Calu3 (cell line): ENCODE data around the gene RPS15A. TPM values are rescaled to one million over a fixed set of nuclear protein-coding genes. Genes with fewer than 3 reads are reported as not detected.

Source experiments
- BruUV-seq: library from RNA; stranded (reverse); fragments of 400-500 nt; replicated peaks from 2 replicates; lab custom pipeline; 2021; lab: Mats Ljungman, UMichigan
- CTCF ChIA-PET: fragments of 300-600 bp; sonication (Branson Sonifier 250); formaldehyde crosslinking; loops from one replicate; lab custom pipeline; 2022; ENCODE audit warnings: antibody characterized with exemption; lab: Charles Lee
- DNase-seq: peaks from one replicate; pipeline ENCODE4 v3.0.0; 2022
- H3K27ac Mint-ChIP-seq: one replicate; pipeline ENCODE4 v1.8.0; 2022; ENCODE audit warnings: mixed read lengths; ENCODE audit not compliant: unreplicated experiment
- H3K27me3 Mint-ChIP-seq: one replicate; pipeline ENCODE4 v1.8.0; 2022; ENCODE audit warnings: mixed read lengths; ENCODE audit not compliant: unreplicated experiment
- H3K36me3 Mint-ChIP-seq: one replicate; pipeline ENCODE4 v1.8.0; 2022; ENCODE audit warnings: mild to moderate bottlenecking, moderate library complexity, mixed read lengths; ENCODE audit not compliant: insufficient read depth, unreplicated experiment
- H3K4me1 Mint-ChIP-seq: one replicate; pipeline ENCODE4 v1.8.0; 2022; ENCODE audit warnings: mild to moderate bottlenecking, low read depth, mixed read lengths; ENCODE audit not compliant: unreplicated experiment
- H3K4me3 Mint-ChIP-seq: one replicate; pipeline ENCODE4 v1.8.0; 2022; ENCODE audit warnings: mild to moderate bottlenecking, low read depth, moderate library complexity, mixed read lengths; ENCODE audit not compliant: unreplicated experiment
- H3K9me3 Mint-ChIP-seq: one replicate; pipeline ENCODE4 v1.8.0; 2022; ENCODE audit warnings: low read depth, mixed read lengths; ENCODE audit not compliant: unreplicated experiment
- CTCF ChIP-seq: fragments of 200-600 bp; IDR thresholded peaks from one replicate; pipeline ENCODE4 v1.8.0; 2022; ENCODE audit warnings: antibody characterized with exemption; ENCODE audit not compliant: unreplicated experiment
- intact Hi-C: fragments of 100-400 bp; cut with micrococcal nuclease; formaldehyde crosslinking; loops from one replicate; pipeline ENCODE4 v1.10.0; 2022; ENCODE audit not compliant: unreplicated experiment
- total RNA-seq: library from RNA; stranded (reverse); gene quantifications from 2 replicates; pipeline ENCODE4 v1.2.3, GENCODE V29; 2022

Gene RPS15A
- total RNA-seq, 1 experiment from 2014 or later: 1,352 TPM

- Mint-ChIP-seq H3K36me3 (peaks cover 32% of the 10 kb centered on the region), H3K27me3 (no peaks in the 10 kb centered on the region), H3K4me1 (no peaks in the 10 kb centered on the region), H3K9me3 (no peaks in the 10 kb centered on the region), H3K4me3 (no peak overlapping the region), H3K27ac (no peak overlapping the region)
- no peak for DNase-seq
- BruUV-seq: no TSS peak
- intact Hi-C loops: no loop called here
- TF ChIP-seq CTCF: no peak
- CTCF ChIA-PET: interaction anchor here (0.8 kb wide), 1 partner anchor 9 kb away, joined by 3 read pairs; no protein-coding TSS in a partner anchor
Measured at GRCh38 chr16:18827890-18828289, 37.8 kb upstream of the RPS15A start.

- Mint-ChIP-seq H3K9me3 (no peaks in the 10 kb centered on the region), H3K27ac (no peak overlapping the region), H3K27me3 (no peaks in the 10 kb centered on the region), H3K4me1 (no peaks in the 10 kb centered on the region), H3K4me3 (no peak overlapping the region), H3K36me3 (peaks cover 44% of the 10 kb centered on the region)
- intact Hi-C loops: no loop called here
- no peak for TF ChIP-seq CTCF
- no peak for DNase-seq
- CTCF ChIA-PET: no interaction called here
- no TSS peak for BruUV-seq
Measured at GRCh38 chr16:18816286-18816685, 26.2 kb upstream of the RPS15A start.

- peaks cover 63% of the 10 kb centered on the region for H3K36me3 Mint-ChIP-seq
Measured at GRCh38 chr16:18811925-18812324, 21.8 kb upstream of the RPS15A start.

GRCh38 chr16:18809165-18809564 is 19.0 kb upstream of the RPS15A start:
- intact Hi-C loops: no loop called here
- no peaks in the 10 kb centered on the region for H3K9me3 Mint-ChIP-seq
- H3K27me3 Mint-ChIP-seq: no peaks in the 10 kb centered on the region
- TF ChIP-seq CTCF: no peak
- peaks cover 2% of the 10 kb centered on the region for H3K4me1 Mint-ChIP-seq
- H3K36me3 Mint-ChIP-seq: peaks cover 49% of the 10 kb centered on the region
- no TSS peak for BruUV-seq
- CTCF ChIA-PET: no interaction called here
- H3K4me3 Mint-ChIP-seq: no peak overlapping the region
- DNase-seq: no peak
- H3K27ac Mint-ChIP-seq: no peak overlapping the region

More at GRCh38 chr16:18811925-18812324, 21.8 kb upstream of the RPS15A start:
- CTCF ChIA-PET: no interaction called here
- no TSS peak for BruUV-seq
- Mint-ChIP-seq H3K4me3 (no peak overlapping the region), H3K9me3 (no peaks in the 10 kb centered on the region), H3K27me3 (no peaks in the 10 kb centered on the region), H3K27ac (peak overlapping the region; percentile 52), H3K4me1 (no peaks in the 10 kb centered on the region)
- DNase-seq: no peak
- TF ChIP-seq CTCF: no peak
- intact Hi-C loops: no loop called here
